Nephron progenitor cell (in vitro differentiated cells): Measurements from ENCODE around the gene CYBA.

Experiments
- DNase-seq: peaks from one replicate; pipeline ENCODE4 v3.0.0; 2021
- H3K27ac Mint-ChIP-seq: 2 replicates; pipeline ENCODE4 v1.8.0; 2021; ENCODE audit warnings: mild to moderate bottlenecking, moderate library complexity, mixed read lengths
- H3K27me3 Mint-ChIP-seq: 2 replicates; pipeline ENCODE4 v1.8.0; 2021; ENCODE audit warnings: mild to moderate bottlenecking, low read depth, mixed read lengths; ENCODE audit not compliant: poor library complexity
- H3K36me3 Mint-ChIP-seq: 2 replicates; pipeline ENCODE4 v1.8.0; 2021; ENCODE audit warnings: low read depth, mixed read lengths
- H3K4me1 Mint-ChIP-seq: 2 replicates; pipeline ENCODE4 v1.8.0; 2021; ENCODE audit warnings: mixed read lengths
- H3K4me3 Mint-ChIP-seq: 2 replicates; pipeline ENCODE4 v1.8.0; 2021; ENCODE audit warnings: mild to moderate bottlenecking, moderate library complexity, mixed read lengths
- H3K9me3 Mint-ChIP-seq: 2 replicates; pipeline ENCODE4 v1.8.0; 2021; ENCODE audit warnings: mild to moderate bottlenecking, moderate library complexity, mixed read lengths
- TF ChIP-seq, protein P1 (sequence below): fragments of 200-600 bp; sonication (generic); IDR thresholded peaks from 2 replicates; pipeline ENCODE4 v1.5.0; 2021; ENCODE audit warnings: antibody characterized with exemption

Gene CYBA

DNA sequence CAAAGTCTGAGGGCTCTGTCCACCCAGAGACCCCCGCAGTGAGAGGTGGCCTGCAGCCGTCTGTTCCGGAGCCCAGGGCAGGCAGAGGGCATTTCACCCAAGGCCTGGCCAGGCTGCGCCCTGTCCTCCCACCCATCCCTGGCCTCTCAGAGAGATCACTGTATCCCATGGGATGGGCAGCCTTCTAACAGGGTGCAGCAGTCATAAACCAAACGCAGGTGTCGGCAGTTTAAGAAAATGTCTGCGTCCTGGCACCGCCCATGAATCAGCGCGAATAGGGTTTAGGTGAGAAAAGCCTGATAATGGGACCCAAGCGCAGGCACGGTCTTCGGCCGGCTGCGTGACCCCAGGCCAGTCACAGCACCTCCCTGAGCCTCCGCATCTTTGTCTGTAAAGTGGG, 5.4 kb downstream of the CYBA start:
- no peak for DNase-seq
- peaks cover 17% of the 10 kb centered on the region for H3K4me1 Mint-ChIP-seq
- peaks cover 17% of the 10 kb centered on the region for H3K27me3 Mint-ChIP-seq
- peaks cover 17% of the 10 kb centered on the region for H3K36me3 Mint-ChIP-seq
- H3K27ac Mint-ChIP-seq, result no peak overlapping the region
- H3K4me3 Mint-ChIP-seq, result no peak overlapping the region
- TF ChIP-seq, protein P1, sequence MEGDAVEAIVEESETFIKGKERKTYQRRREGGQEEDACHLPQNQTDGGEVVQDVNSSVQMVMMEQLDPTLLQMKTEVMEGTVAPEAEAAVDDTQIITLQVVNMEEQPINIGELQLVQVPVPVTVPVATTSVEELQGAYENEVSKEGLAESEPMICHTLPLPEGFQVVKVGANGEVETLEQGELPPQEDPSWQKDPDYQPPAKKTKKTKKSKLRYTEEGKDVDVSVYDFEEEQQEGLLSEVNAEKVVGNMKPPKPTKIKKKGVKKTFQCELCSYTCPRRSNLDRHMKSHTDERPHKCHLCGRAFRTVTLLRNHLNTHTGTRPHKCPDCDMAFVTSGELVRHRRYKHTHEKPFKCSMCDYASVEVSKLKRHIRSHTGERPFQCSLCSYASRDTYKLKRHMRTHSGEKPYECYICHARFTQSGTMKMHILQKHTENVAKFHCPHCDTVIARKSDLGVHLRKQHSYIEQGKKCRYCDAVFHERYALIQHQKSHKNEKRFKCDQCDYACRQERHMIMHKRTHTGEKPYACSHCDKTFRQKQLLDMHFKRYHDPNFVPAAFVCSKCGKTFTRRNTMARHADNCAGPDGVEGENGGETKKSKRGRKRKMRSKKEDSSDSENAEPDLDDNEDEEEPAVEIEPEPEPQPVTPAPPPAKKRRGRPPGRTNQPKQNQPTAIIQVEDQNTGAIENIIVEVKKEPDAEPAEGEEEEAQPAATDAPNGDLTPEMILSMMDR, result no peak
- no peaks in the 10 kb centered on the region for H3K9me3 Mint-ChIP-seq

DNA sequence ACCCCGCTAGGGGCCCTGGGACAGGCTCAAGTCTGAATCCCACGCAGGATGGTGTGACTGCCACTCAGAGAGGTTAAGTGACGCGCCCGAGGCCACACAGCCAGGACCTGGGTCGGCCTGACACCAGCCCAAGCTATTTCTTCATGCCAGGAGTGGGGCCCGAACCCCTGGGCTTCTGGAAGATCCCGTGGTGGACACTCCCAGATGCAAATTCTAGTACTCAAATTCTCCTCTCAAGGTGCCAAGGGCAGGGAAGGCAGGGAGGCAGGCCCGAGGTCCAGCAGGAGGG, 7.3 kb downstream of the CYBA start:
- DNase-seq, result no peak
- peaks cover 14% of the 10 kb centered on the region for H3K36me3 Mint-ChIP-seq
- H3K27me3 Mint-ChIP-seq, result peaks cover 32% of the 10 kb centered on the region
- no peak overlapping the region for H3K4me3 Mint-ChIP-seq
- TF ChIP-seq, protein P1, result no peak
- H3K4me1 Mint-ChIP-seq, result peaks cover 10% of the 10 kb centered on the region
- no peak overlapping the region for H3K27ac Mint-ChIP-seq
- H3K9me3 Mint-ChIP-seq, result no peaks in the 10 kb centered on the region

DNA sequence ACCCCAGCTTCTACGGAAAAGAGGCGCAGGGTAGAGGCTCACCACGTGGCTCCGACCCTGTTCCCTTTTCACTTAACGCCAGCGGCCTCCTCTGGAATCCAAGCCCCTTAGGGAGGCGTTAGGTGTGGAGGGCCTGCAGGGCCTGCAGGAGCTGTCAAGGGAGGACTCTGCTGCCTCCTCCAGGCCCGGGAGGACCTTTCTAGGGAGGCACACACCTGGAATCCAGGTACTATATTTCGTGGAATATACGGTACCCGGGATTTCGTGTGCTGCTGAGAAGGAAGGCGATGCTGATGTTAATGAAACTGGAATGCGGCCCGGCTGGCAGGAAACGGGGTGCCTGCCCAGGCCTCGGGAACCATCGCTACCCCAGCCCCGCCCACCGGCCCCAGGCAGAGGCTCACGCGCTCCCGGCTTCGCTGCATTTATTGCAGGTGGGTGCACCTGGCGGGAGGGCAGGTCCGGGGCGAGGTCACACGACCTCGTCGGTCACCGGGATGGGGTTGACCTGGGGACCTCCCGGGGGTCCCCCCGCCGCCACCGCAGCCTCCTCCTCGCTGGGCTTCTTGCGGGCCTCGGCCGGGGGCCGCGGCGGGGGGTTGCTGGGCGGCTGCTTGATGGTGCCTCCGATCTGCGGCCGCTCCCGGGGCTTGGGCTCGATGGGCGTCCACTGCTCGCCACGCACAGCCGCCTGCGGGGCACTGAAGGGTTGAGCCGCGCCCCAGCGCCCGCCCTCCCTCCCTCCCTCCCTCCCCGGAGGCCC, 7.8 kb downstream of the CYBA start:
- TF ChIP-seq, protein P1, result no peak
- Mint-ChIP-seq H3K9me3 (no peaks in the 10 kb centered on the region), H3K36me3 (peaks cover 14% of the 10 kb centered on the region), H3K27ac (no peak overlapping the region), H3K4me1 (peaks cover 11% of the 10 kb centered on the region), H3K27me3 (peaks cover 37% of the 10 kb centered on the region), H3K4me3 (no peak overlapping the region)
- DNase-seq, result no peak

DNA sequence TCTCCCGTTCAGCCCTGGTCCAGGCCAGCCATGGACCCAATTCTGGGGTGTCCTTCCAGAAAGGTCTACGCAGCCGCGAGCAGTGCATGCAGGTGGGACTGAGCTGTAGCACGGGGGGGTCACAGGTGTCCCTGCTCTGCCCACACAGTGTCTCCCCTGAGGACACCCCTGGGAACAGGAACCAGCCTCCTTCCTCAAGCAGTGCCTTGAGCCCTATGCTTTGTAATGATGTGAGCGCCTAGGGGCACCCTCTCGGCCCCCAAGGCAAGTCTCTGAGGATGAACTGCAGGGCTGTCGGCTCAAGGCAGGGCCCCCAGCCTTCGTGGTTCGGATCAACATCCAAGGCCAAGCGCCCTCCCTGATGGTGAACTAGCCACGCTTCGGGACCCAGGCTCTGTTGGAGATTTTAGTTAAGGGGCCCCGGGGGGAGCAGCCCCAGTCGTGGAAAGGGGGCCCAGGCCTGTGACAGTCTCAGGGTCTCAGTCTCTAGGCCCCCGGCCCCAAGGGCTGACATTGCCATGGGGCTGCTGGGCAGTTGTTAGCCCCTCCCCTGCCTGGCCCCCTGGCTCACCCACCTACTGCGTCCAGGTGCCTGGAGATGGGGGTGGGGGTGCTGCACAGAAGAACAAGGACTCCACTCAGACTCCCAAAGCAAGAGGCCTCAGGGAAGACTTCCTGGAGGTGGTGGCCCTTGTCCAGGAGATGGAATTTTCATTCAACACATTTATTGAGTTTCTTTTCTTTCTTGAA, 10.2 kb downstream of the CYBA start:
- TF ChIP-seq, protein P1, result no peak
- no peak overlapping the region for H3K27ac Mint-ChIP-seq
- no peak overlapping the region for H3K4me3 Mint-ChIP-seq

DNA sequence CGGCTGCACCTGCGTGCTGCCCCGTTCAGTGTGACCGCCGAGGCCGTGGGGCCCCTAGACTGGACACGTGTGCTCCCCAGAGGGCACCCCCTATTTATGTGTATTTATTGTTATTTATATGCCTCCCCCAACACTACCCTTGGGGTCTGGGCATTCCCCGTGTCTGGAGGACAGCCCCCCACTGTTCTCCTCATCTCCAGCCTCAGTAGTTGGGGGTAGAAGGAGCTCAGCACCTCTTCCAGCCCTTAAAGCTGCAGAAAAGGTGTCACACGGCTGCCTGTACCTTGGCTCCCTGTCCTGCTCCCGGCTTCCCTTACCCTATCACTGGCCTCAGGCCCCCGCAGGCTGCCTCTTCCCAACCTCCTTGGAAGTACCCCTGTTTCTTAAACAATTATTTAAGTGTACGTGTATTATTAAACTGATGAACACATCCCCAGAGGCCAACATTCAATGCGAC, 10.8 kb downstream of the CYBA start:
- H3K36me3 Mint-ChIP-seq, result peaks cover 11% of the 10 kb centered on the region
- DNase-seq, result no peak
- peaks cover 18% of the 10 kb centered on the region for H3K4me1 Mint-ChIP-seq
- TF ChIP-seq, protein P1, result no peak
- H3K4me3 Mint-ChIP-seq, result no peak overlapping the region
- H3K27me3 Mint-ChIP-seq, result peaks cover 63% of the 10 kb centered on the region
- H3K27ac Mint-ChIP-seq, result no peak overlapping the region
- H3K9me3 Mint-ChIP-seq, result no peaks in the 10 kb centered on the region

More for the DNA sequence above, 10.2 kb downstream of the CYBA start:
- peaks cover 14% of the 10 kb centered on the region for H3K36me3 Mint-ChIP-seq
- no peaks in the 10 kb centered on the region for H3K9me3 Mint-ChIP-seq
- H3K4me1 Mint-ChIP-seq, result peaks cover 22% of the 10 kb centered on the region
- DNase-seq, result no peak
- peaks cover 57% of the 10 kb centered on the region for H3K27me3 Mint-ChIP-seq
